ENCODE results near the gene FAM234B.

Gene FAM234B, protein sequence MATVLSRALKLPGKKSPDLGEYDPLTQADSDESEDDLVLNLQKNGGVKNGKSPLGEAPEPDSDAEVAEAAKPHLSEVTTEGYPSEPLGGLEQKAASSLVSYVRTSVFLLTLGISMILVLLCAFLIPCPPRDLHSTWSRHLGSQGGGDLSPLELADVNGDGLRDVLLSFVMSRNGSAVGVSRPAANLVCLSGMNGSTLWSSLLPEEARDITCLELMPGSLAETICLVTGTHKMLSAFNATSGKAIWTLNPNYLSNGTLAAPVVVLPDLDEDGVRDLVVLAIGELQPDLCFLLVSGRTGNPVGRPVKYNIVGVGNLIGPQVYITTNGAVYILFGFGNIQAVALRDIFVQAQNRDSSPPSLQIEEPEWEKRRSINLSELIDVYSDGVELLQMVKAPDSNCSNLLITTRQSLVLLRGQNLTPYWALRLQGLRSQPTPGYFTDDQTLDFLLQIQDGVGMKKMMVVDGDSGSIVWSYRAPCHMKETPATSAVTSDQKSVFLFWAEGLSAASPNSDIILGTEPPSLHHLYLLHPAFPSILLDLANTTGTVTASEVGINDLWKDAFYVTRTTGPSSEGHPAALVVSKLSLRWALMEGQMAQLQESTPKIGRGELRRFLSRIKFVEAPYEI

DNA sequence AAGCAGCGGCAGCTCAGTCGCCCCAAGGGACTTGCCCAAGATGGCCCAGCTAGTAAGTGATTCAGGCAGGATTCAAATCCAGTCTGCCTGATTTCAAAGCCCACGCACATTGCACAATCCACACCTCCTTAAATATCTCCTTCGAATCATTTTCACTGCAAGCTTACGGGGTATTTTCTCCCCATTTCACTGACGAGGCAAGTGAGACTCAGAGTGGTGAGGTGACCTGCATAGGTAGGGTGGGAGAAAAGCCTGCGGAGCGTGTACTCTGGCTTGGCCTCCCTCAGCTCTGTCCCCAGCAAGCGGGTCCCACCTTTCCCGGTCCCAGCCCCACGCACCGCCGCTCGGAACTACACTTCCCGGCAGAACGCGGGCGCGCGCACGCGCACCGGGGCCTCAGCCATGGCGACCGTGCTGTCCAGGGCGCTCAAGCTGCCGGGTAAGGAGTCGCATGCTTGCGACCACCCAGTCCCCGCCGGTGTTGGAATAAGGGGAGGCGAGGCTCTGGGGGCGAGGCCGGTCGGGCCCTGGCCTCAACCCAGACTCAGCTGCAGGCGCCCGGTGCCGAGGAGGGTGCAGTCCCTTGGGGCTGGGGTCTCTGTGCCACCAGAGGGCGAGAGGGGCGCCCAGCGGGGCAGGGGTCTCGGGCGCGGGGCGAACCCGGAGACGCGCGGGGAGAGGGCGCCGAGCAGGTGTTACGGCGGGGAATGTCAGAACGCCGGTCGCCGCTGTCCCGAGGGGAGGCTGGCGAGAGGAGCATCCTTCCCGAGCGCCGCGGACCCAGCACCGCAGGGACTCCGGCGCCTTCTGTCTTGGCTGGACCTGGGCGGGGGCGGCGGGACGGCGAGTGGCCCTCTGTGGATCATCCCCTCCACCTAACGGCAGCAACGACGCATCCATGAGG, at the start of gene FAM234B:
Gene FAM234B (plus strand): TSS at position 380 of the 904 bp plus-strand sequence. CDS start 23 bp downstream, at position 403.
- FAIRE-seq, result no peak

GRCh38 chr12:12995088-12995487, 49.1 kb upstream of the FAM234B start:
- no peak for FAIRE-seq

DNA sequence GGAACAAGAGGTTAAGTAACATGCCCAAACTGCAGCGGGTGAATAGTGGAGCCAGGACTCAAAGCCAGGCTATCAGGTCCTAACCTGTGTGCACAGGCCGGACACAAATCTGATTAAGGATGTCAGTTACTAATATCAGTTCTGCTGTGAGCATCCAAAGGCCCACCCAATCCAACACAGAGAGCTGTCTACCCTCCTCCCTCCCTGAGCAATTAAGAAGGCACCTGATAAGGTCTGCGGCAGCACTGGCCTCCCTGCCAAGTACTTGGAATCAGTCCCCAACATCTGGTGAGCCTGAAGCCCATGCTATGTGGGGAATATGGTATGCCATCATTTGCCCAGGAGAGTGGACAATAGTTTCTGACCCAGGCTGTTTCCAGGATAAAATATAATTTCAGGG, 48.0 kb upstream of the FAM234B start:
- FAIRE-seq, result no peak

DNA sequence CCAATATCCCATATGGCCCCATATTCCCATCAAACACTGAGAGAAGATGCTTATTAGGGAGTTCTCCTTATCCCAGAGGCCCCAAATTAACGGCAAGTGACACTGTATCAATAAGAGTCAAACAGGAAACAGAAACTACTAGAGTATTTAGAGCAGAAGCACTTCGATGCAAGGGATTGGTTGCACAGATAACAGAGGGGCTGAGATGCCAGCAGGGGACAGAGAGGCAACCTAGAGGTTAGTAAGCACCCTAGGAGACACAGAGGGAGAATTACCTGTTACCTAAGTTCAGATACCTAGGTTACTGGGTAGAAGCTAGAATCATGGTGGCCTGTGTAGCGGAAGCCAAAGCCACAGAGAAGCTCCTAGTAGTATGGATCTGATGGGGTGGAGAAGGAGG, 47.0 kb upstream of the FAM234B start:
- no peak for FAIRE-seq

DNA sequence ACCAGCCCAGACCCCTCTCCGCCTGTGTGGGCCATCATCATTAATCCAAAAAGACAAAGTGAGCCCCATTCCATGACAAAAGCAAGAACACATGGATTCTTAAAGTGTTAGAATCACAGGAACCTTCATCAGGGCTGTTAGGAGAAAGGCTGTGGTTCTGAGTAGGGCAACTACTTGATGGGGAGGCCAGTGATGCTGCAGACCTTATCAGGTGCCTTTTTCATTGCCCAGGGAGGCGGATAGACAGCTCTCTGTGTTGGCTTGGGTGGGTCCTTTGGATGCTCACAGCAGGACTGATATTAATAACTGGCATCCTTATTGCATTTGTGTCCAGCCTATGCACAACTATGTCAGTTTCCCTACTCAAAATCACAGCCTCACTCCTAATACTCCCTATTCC, 46.4 kb upstream of the FAM234B start:
- no peak for FAIRE-seq

DNA sequence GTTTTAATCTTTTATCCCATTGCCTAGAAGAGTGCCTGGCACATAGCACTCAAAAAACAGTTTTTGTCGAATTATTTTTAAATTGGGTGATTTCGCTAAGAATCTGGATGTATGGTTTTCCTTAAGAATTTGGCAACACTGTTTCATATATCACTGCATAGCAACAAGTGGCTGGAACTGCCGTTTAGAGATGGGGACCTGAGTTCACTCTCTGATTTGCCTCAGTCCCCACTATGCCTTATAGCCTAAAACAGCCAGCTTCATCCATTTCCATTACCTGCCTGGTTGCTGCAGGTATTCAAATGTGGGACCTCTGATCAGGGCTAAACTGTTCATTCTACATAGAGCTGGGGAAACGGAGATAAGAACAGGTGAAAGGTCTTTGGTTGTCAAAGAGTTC, 45.9 kb upstream of the FAM234B start:
- no peak for FAIRE-seq

DNA sequence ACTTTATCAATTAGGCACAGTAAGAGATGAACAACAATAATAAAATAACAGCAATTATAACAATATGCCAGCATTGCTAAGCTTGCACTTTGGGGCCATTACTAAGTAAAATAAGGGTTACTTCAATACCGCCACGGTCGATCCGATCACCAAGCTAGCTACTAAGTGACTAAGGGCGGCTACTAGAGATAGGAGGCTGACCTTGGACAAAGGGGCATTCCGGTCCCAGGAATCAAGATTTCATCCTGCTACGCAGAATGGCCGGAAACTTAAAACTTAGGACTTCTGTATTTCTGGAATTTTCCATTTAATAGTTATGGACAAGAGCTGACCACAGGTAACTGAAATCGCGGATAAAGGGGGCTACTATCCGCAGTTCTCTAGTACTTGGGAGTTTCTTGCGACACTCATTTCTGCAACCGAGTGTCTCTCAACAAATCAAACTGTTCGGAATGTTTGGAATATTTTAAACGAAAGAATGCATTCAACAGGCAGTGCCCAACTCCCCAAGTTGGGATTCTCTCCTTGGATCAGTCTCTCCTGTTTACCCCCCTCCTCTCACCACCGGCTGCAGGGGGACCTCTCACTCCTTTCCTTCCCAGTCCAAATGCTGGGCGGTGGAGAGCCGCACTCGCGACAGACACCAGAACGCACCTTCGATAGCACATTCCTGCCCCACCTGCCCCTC, 44.8 kb upstream of the FAM234B start:
- no peak for FAIRE-seq

GRCh38 chr12:12999959-13000615, 44.1 kb upstream of the FAM234B start, which contains the start of gene HEBP1:
Gene HEBP1, minus strand, starts transcription at chr12:13000265. Its CDS starts 151 bp downstream, at chr12:13000114.
- FAIRE-seq, result no peak

DNA sequence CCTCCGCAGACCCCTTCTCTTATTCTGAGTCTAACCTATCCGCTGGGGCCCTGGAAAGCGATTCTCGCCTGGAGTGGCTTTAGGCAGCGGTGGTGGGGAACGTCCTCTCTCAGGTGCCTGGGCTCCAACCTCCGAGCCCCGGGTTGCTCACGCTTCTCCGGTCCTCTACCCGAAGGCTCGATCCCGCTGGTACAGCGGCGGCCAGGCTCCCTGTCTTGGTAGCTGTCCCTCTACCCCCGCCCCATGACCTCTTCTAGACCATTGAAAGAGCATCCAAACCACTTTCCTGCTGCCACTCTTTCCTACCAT, 43.6 kb upstream of the FAM234B start:
- no peak for FAIRE-seq

DNA sequence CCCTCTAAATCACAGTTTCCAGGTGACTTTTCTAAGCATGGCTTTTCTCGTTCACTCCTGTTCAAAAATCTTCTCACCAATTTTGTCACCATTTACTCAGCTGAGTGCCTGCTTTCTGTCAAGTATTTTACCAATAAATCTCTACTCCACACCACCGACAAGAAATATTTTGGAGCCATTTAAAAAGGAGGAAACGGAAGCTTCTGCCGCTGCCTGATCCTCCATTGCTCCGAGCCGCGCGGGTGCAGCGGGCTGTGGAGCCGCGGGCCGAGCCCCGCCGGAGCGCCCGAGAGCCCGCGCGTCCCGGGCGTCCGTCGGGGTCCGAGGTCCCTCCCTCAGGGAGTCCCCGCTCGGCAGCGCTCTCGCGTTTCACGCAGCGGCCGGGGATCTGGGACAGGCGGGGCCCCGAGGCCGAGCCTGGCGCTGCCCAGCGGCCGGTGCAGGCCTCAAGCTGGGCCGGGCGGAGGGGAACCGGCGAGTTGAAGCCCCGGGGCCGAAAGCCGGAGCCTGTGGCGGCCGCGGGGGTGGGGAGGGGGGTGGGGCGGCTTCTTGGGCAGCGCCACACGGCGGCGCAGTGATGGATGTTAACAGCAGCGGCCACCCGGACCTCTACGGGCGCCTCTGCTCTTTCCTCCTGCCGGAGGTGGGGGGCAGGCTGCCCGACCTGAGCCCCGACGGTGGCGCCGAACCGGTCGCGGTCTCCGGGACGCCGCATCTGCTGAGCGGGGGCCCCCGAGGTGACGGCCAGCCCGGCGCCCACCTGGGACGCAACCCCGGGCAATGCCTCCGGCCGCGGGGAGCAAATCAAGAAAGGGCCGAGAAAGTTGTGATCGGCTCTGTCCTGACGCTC, 43.0 kb upstream of the FAM234B start:
- no peak for FAIRE-seq

DNA sequence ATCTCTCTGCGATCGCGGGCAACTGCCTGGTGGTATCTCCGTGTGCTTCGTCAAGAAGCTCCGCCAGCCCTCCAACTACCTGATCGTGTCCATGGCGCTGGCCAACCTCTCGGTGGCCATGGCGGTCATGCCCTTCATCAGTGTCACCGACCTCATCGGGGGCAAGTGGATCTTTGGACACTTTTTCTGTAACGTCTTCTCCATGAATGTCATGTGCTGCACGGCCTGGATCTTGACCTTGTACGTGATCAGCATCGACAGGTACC, 42.5 kb upstream of the FAM234B start:
- no peak for FAIRE-seq

- no peak for FAIRE-seq
Measured at GRCh38 chr12:13002301-13003097, 41.7 kb upstream of the FAM234B start.

DNA sequence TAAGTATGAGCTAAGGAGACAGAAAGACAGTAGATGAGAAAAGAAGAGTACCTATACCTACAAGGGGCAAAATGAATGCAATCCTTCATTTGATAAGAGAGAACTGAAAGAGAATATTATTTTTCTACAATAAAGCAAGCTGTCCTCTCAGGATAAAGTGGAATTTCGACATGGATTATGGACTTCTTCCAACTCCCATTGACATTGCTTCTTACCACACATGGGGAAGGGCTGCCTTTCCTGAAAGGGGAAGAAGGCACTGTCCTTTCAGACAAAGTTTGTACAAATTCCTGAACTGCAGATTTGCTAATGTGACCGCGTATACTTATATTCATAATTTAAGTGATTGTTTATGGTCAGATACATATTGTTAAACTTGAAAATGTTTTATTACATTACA, 39.8 kb upstream of the FAM234B start:
- FAIRE-seq, result no peak

- FAIRE-seq, result no peak
Measured at GRCh38 chr12:13004986-13005385, 39.2 kb upstream of the FAM234B start.

DNA sequence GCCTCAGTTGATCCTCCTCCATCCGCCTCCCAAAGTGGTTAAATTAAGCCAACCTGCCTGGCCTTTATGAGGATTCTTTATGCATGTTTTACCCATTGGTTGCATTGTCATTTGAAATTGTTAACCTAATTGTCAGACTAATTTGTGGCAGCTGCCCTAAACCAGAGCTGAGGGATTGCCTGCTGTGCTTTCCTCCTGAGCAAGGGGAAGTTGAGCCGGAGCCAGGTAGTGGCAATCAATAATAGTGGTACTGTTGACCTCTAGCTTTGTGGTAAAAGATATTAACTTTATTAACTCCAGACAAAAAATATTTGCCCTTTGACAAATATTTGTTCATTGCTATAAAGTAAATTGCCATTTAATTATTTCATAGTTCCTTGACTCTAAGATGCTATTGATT, 38.5 kb upstream of the FAM234B start:
- no peak for FAIRE-seq

DNA sequence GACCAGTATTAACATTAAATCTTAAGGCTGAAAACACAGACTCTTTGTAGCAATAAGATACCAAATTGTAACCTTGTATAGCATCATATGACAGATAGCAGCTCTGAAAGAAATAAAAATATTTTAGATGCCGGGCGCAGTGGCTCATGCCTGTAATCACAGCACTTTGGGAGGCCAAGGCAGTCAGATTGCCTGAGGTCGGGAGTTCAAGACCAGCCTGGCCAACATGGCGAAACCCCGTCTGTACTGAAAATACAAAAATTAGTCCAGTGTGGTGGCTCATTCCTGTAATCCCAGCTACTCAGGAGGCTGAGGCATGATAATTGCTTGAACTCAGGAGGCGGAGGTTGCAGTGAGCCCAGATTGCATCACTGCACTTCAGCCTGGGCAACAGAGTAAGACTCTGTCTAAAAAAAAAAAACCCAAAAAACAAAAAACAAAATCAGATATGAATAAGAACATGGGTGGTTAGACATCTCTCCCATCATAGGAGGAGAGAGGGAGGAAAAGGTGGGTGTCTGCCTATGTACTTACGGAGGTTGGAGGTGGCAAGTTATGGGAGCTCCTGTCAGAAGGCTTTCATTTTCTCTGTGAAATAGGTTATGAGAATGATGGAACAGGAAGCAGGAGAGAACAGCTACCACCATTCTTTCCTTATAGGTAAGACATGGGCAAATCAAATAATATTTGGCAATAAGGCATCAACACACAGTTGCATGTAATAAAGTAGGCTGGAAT, 36.5 kb upstream of the FAM234B start:
- no peak for FAIRE-seq

GRCh38 chr12:13008741-13009380, 35.3 kb upstream of the FAM234B start:
- FAIRE-seq, result no peak

DNA sequence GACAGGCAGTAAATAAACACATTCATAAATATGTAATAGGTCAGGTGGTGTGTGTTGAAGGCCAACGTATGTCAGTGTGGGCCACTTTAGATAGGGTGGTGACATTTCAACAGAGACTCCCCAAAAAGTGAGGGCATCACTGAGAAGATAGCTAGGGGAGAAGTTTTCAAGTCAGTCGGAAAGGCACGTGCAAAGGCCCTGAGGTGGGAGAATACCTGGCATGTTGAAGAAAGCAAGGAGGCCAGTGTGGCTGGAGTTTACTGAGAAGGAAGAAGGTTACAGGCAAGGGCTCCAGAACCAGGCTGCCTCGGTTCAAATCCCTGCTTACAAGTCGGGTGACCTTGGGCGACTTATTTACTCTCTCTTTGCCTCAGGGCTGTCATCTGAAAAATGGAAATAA, 33.1 kb upstream of the FAM234B start:
- FAIRE-seq, result no peak

DNA sequence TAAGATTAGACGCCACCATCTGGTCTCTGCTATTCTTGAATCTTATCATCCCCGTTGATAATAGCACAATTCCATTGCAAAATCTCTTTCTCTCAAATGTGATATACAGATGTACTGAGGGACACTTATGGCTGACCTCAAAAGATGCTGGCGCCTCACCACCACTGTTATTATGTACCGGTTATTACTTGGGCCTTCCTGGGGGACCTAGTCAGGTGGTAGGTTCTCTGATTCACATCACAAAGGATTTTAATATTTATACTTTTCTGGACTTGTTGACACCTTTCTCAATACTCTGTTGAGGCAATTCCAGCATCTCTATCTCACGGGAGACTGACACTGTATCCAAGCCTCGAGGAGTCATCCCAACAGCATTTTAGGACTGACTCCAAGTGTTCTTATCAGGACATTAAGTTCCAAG, 21.3 kb upstream of the FAM234B start:
- no peak for FAIRE-seq
